ENCODE data around the gene ADGRA1.
"Not testable (repeated sequence)": the region's sequence is repeated elsewhere in the genome, so short reads cannot be mapped to it uniquely, and the experiment has no call there.

ADGRA1 gene

GRCh38 chr10:133105686-133106390 is 18.1 kb downstream of the ADGRA1 start:
- DNase-seq (ENCODE audit: extremely low spot score, insufficient read length, low read depth) (no peak), FAIRE-seq (no peak)

- FAIRE-seq, result no peak
- no peak for DNase-seq (ENCODE audit: extremely low spot score, insufficient read length, low read depth)
These were observed 18.8 kb downstream of the ADGRA1 start for GRCh38 chr10:133106516-133106915.

GRCh38 chr10:133107442-133107841 is 19.7 kb downstream of the ADGRA1 start:
- FAIRE-seq, result no peak
- DNase-seq (ENCODE audit: extremely low spot score, insufficient read length, low read depth), result no peak

DNA sequence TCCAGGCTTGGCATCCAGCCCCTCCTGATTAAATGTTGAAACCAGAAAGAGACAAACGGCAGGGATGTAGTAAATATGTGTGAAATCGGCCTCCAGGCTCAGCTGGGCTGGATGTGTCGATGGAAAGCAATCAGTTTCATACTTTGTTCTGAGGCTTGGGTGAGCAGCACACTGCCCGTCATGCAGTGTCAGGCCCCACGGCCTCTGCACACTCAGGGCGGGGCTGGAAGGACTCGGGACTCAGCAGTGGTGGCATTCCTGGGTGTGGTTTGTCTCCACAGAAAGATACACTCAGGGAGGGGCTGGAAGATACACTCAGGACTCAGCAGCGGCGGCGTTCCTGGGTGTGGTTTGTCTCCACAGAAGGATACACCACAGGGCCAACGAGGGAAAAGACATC is 22.0 kb downstream of the ADGRA1 start:
- DNase-seq (ENCODE audit: extremely low spot score, insufficient read length, low read depth) (no peak), FAIRE-seq (no peak)

- FAIRE-seq (no peak), DNase-seq (ENCODE audit: extremely low spot score, insufficient read length, low read depth) (no peak)
These were observed 22.4 kb downstream of the ADGRA1 start for GRCh38 chr10:133110133-133110532.

DNA sequence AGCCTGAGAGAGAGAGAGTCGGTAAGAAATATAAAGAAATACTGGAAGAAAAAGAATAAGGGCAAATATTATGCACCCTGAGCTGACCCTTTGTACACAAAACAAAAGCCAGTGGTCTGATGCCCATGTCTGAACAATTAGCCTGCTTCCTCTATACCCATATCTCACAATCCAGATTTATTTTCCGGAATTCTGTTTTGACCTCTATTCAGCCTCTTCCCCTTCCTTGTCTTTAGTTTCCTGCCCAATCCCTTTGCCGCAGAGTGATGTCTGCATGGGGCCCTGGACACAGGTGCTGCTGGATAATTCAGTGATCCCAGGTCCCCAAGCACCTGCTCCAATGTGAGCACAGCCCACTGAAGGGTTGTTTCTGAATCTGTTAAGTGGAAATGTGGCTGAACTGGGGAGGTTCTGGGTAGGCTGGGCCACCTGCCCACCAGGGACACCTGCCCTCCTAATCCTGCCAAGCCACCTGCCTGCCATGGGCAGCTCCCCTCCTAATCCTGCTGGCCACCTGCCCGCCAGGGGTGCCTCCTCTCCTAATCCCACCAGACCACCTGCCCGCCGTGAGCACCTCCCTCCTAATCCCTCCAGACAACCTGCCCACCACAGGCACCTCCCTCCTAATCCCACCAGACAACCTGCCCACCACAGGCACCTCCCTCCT is 23.0 kb downstream of the ADGRA1 start:
- FAIRE-seq (no peak), DNase-seq (ENCODE audit: extremely low spot score, insufficient read length, low read depth) (no peak)

- DNase-seq (ENCODE audit: extremely low spot score, insufficient read length, low read depth); FAIRE-seq: not testable (repeated sequence)
These were observed 23.9 kb downstream of the ADGRA1 start for GRCh38 chr10:133111640-133112039.

DNA sequence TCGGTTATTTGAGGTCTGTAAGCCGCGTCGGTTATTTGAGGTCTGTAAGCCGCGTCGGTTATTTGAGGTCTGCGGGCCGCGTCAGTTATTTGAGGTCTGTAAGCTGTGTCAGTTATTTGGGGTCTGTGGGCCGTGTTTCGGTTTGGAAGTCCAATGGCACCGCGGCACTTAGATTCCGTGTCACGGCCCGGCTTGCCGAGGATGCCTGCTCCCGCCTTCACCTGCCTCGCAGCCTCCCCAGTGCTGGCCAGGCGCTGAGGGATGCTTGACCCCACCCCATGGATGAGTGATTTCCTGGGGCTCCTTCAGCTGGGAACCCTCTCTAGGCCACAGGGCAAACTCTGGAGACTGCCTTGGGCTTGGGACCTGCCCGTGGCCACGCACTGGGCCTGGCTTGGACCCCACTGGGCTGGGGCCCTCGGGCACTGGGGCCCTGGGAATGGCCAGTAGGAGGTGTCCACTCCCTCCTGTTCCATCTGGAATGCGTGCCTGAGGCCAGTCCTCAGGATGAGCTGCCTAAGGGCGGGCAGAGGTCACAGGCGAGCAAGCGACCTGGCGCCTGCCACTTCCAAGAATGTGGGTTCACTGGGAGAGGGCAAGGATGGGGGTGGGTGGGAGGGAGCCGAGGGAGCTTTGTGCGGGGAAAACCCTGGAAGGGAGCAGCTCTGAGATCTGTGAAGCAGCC is 25.6 kb downstream of the ADGRA1 start:
- no peak for DNase-seq (ENCODE audit: extremely low spot score, insufficient read length, low read depth)
- FAIRE-seq, result no peak

DNA sequence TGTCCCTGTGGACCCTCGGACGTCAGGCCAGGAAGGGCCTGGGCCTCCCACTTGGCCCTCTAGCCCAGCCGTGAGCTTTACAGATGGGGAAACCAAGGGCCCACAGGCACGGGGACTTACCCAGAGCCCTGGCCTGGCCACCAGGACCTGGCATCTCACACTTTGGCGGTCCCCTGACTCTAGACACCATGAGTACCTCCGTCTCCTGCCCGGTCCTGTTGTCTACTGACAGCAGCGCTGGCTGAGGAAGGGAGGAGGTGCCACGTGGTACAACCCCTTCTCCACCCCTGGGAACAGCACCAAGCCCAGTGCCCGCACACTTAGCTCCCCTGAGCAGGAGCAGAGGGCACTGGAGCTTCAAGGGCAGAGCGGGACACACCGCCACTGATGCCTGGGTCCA is 26.1 kb downstream of the ADGRA1 start:
- FAIRE-seq, result no peak
- no peak for DNase-seq (ENCODE audit: extremely low spot score, insufficient read length, low read depth)

DNA sequence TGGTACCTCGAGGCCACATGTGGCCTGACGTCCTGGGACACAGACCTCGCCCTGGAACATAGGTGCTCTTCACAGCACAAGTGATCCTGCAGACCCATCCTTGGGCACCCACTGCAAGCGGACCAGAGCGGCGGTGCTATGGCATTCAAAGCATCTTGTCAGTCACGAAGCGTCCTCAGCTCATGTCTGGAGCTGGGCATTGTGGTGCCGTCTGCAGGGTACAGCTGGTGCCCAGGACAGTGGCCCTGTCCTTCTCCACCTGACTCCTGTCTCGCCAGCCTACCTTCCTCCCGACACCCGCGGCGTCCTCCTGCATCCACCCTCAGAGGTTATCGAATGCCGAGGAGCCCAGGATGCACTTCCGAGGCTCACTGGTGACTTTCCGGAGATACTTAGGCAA is 26.5 kb downstream of the ADGRA1 start:
- DNase-seq (ENCODE audit: extremely low spot score, insufficient read length, low read depth) (no peak), FAIRE-seq (no peak)

GRCh38 chr10:133114726-133115452 is 27.2 kb downstream of the ADGRA1 start:
- FAIRE-seq (no peak), DNase-seq (ENCODE audit: extremely low spot score, insufficient read length, low read depth) (no peak)

DNA sequence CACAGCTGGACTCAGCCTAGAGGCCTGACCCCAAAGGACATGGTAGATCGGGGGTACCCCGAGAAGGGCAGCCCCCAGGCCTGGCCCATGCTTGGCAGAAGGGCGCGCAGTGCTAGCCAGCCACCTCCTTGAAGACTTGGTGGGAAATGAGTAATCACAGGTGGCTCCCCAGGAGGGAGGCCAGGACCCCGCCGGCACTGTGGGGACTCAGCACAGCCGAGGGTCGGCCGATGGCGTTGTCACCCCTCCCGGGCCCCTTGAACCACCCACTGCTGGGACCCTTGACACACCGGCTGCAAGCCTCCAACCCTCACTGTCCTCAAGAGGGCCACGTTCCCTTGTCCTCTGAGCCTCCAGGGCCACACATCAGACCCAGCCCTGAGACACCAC is 27.7 kb downstream of the ADGRA1 start:
- no peak for FAIRE-seq

GRCh38 chr10:133115976-133116375 is 28.3 kb downstream of the ADGRA1 start:
- FAIRE-seq, result no peak
- no peak for DNase-seq (ENCODE audit: extremely low spot score, insufficient read length, low read depth)

More for the DNA sequence above, 27.7 kb downstream of the ADGRA1 start:
- no peak for DNase-seq (ENCODE audit: extremely low spot score, insufficient read length, low read depth)

- DNase-seq (ENCODE audit: extremely low spot score, insufficient read length, low read depth), result no peak
- FAIRE-seq, result no peak
These were observed 28.7 kb downstream of the ADGRA1 start for GRCh38 chr10:133116455-133116854.

DNA sequence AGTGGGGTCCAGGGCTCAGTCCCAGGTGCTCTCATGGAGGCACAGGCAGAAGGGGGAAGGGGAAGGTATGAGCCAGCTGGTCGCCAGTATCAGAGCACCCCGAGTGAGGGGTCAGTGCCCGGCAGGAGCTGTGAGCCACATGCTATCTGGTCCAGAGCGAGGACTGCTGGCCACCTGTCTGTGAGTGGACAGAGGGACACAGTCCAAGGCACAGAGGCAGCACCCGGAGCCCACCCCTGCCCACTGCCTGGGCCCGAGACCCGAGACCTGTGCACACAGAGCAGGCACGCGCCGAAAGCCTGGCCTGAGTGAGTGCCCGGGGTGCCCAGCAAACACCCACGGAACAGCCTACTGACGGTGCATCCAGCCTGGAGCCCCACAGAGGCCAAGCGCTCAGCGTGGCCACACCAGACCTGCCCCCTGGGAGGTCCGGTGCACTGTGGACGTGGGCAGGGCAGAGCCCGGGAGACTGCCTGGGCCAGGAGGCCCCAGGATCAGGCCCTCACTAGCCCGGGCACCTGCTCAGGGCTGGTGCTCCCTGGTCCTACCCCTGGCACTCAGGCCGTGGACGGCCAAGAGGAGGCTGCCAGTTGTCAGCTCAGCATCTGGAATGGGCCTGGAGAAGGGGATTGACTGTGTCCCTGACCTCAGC is 29.4 kb downstream of the ADGRA1 start:
- no peak for FAIRE-seq
- DNase-seq (ENCODE audit: extremely low spot score, insufficient read length, low read depth), result no peak

GRCh38 chr10:133117688-133118071 is 30.0 kb downstream of the ADGRA1 start:
- no peak for FAIRE-seq

GRCh38 chr10:133121479-133121878 is 33.8 kb downstream of the ADGRA1 start:
- no peak for DNase-seq (ENCODE audit: extremely low spot score, insufficient read length, low read depth)
- no peak for FAIRE-seq

More at GRCh38 chr10:133117688-133118071, 30.0 kb downstream of the ADGRA1 start:
- no peak for DNase-seq (ENCODE audit: extremely low spot score, insufficient read length, low read depth)

DNA sequence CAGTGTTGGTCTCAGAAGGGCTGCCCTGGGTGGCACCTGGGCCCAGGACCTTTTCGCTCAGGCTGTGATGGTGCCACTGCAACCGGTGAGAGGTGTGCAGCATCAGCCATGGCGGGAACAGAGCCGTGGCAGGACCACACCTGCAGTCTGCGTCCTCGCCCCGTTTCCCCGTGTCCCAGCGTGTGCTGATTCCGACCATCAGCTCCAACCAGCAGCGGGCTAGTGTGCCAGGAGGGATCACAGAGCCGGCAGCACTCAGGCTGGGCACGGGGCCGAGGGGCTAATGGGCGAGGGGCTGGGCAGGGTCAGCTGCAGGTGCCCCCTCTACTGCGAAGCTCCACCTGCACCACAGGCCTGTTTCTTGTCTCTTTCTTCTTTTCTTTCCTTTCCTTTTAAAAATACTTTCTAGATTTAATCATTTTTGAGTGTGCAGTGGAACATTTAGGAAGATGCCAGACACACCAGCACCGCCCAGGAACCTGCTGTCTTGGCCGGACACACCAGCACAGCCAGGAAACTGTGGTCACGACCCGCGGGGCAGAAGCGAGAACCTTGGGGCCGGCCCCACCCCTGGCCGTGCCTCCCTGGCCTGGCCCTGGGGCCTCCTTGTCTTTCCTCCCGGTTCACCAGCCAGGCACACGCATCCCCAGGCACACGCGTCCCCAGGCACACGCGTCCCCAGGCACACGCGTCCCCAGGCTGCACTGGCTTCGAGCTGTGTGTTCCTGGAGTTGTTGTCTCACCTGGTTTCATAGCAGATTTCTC is 34.6 kb downstream of the ADGRA1 start:
- FAIRE-seq (no peak), DNase-seq (ENCODE audit: extremely low spot score, insufficient read length, low read depth) (no peak)

- DNase-seq (ENCODE audit: extremely low spot score, insufficient read length, low read depth), result no peak
- no peak for FAIRE-seq
These were observed 35.5 kb downstream of the ADGRA1 start for GRCh38 chr10:133123050-133123745.
